Urinary bladder (tissue), 4 donors: ENCODE measurements around the gene NEK8. TPM values are rescaled to one million over a fixed set of nuclear protein-coding genes. Genes with fewer than 3 reads are reported as not detected.

ENCODE experiments used
- DNase-seq: peaks from one replicate; pipeline ENCODE4 v3.0.0-alpha.2; 2015; ENCODE audit errors: extremely low spot score
- H3K27ac ChIP-seq: one replicate; pipeline ENCODE4 v1.5.1; 2013; ENCODE audit warnings: low read depth, mild to moderate bottlenecking, moderate library complexity
- H3K36me3 ChIP-seq: one replicate; pipeline ENCODE4 v1.6.1; 2013; ENCODE audit warnings: mild to moderate bottlenecking, moderate library complexity; ENCODE audit not compliant: insufficient read depth
- H3K4me1 ChIP-seq: one replicate; pipeline ENCODE4 v1.6.1; 2013; ENCODE audit warnings: mild to moderate bottlenecking, moderate library complexity; ENCODE audit not compliant: insufficient read depth
- H3K4me3 ChIP-seq: one replicate; pipeline ENCODE4 v1.5.1; 2013; ENCODE audit warnings: low read depth, low read length
- WGBS: extraction: QIAGEN DNeasy Blood & Tissue Kit; methylation state at CpG from one replicate; pipeline ENCODE4 v1.1.7; 2013; 5-methylcytosine and 5-hydroxymethylcytosine counted together
- polyA plus RNA-seq: library from polyadenylated mRNA; stranded (reverse); fragments of 200-250 nt; gene quantifications from one replicate; pipeline ENCODE4 v1.2.3, GENCODE V29; 2013
- total RNA-seq: library from RNA; depleted of rRNA; stranded (reverse); fragments of >200 nt; gene quantifications from one replicate; pipeline ENCODE4 v1.2.3, GENCODE V29; 2014
- donor health status: healthy with polysubstance abuse.
- donor health status: healthy.

The NEK8 gene
- total and polyA plus RNA-seq, 2 donors: 2.1 to 3.2 TPM

DNA sequence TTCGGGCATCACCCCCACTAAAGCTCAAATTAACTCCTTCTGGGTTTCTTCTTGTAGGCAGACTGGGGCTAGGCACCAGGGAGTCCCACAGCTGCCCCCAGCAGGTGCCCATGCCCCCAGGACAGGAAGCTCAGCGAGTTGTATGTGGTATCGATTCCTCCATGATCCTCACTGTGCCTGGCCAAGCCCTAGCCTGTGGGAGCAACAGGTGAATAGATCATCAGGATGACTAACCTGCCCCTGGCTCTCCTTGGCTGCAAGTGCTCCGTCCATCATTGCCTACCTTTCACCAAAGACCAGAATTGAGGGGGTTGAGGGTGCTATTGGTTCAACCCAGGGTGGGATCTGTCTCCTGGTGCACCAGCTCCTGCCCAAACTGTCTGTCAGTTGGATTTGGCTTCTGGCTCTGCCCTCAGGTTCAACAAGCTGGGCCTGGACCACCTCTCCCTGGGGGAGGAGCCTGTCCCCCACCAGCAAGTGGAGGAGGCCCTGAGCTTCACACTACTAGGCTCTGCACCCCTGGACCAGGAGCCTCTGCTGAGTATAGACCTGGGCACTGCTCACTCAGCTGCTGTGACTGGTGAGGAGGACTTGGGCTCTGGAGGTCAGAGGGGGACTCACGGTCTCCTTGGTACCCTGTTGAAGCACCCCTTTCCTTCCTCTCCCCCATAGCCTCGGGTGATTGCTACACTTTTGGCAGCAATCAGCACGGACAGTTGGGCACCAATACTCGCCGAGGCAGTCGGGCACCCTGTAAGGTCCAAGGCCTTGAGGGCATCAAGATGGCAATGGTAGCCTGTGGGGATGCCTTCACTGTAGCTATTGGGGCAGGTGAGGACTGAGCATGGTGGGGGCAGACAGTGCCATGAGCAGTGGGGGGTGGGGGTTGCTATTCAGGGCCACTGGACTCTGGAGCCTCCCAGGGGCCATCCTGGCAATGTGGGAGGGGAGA, 12.1 kb downstream of the NEK8 start:
- no peaks in the 10 kb centered on the region for H3K36me3 ChIP-seq
- H3K27ac ChIP-seq: no peak overlapping the region
- 86% methylated on average over 10 of the region's 10 CpGs for whole genome bisulfite sequencing
- H3K4me1 ChIP-seq: no peaks in the 10 kb centered on the region
- no peak overlapping the region for H3K4me3 ChIP-seq
- no peak for DNase-seq

DNA sequence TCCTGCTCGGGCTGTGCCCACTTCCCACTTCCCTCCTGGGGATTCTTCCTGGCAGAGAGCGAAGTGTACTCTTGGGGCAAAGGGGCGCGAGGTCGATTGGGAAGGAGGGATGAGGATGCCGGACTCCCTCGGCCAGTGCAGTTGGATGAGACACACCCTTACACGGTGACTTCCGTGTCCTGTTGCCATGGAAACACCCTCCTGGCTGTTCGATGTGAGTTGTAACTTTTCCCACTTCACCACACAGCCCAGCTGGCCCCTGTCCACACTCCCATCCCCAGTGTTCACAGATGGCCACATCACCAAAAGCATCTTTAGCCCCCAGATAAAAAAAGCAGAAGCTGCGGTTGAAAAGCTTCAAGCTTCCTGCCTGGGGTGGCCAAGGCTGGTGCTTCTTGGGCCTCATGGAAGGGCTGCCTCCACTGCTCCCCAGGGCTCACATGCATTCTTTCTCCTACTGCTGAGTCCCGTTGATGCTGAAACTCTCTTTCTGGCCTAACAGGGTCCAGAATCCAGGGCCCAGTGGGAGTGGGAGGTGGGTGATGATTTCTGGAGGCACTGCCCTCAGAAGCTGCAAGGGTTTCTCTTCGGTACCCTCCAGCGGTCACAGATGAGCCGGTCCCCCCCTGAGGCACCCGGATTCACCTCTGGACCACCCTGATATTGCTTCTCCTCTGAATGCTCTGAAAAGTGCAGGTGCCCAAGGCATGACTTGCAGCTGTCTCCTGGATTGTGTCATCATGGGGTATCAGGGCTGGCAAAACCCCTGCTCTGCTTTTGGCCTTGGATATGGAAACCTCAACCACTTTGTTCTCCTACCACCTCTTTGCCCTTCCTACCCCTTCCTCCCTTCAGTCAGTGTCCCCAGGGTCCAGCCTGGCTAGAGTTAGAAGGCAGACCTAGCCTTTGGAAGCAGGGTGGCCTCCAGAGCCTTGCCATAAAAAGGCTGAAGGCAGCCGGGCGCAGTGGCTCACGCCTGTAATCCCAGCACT, 13.1 kb downstream of the NEK8 start:
- H3K27ac ChIP-seq: no peak overlapping the region
- WGBS: 68% methylated on average over 19 of the region's 19 CpGs
- no peak for DNase-seq
- no peaks in the 10 kb centered on the region for H3K36me3 ChIP-seq
- no peaks in the 10 kb centered on the region for H3K4me1 ChIP-seq
- no peak overlapping the region for H3K4me3 ChIP-seq

DNA sequence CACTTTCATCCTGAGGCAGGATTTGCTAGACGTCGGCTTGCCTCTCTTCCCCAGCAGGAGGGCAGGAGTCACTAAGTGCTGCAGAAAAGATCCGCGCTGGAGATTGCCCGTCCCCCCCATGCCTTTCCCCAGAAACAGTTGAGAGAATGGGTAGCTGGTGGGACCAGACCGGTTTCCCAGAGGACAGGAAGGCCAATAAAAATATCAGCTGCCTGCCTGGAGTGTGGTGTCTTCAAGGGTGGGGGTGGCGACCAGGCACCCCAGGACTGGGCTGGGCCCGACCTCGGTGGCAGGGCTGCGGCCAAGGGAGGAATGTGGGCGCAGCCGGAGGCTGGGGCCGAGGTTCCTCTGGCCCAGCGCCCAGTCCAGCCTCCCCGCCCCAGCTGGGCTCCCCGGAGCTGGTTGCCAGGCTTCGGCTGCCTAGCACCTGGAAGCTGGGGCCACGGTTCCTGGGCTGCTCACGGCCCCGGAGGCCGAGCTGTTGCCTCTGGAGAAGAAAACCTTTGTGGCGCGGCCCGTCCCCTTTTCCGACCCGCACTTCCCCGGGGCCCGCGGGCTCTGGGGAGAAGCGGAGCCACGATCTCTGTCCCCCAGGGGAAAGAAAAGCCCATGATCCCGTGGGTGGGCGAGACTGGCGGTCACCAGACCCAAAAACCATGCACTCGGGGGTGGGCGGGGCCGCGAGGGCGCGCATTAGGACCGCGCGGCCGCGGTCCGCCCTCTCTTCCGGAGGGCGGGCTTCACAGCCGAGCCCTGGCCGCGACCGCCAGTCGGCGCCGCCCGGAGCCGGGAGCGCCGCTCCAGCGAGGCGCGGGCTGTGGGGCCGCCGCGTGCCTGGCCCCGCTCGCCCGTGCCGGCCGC, 14.9 kb downstream of the NEK8 start, which contains the start of gene TRAF4:
Gene TRAF4 (plus strand): TSS at position 769 of the 861 bp plus-strand sequence. CDS start 102 bp downstream, outside the sequence.
- Histone ChIP-seq H3K36me3 (no peaks in the 10 kb centered on the region), H3K27ac (peak within 1 kb of the TSS; percentile 93), H3K4me1 (no peaks in the 10 kb centered on the region), H3K4me3 (peak within 1 kb of the TSS; percentile 70)
- no peak for DNase-seq
- WGBS: under 1% methylated on average over 70 of the region's 70 CpGs

DNA sequence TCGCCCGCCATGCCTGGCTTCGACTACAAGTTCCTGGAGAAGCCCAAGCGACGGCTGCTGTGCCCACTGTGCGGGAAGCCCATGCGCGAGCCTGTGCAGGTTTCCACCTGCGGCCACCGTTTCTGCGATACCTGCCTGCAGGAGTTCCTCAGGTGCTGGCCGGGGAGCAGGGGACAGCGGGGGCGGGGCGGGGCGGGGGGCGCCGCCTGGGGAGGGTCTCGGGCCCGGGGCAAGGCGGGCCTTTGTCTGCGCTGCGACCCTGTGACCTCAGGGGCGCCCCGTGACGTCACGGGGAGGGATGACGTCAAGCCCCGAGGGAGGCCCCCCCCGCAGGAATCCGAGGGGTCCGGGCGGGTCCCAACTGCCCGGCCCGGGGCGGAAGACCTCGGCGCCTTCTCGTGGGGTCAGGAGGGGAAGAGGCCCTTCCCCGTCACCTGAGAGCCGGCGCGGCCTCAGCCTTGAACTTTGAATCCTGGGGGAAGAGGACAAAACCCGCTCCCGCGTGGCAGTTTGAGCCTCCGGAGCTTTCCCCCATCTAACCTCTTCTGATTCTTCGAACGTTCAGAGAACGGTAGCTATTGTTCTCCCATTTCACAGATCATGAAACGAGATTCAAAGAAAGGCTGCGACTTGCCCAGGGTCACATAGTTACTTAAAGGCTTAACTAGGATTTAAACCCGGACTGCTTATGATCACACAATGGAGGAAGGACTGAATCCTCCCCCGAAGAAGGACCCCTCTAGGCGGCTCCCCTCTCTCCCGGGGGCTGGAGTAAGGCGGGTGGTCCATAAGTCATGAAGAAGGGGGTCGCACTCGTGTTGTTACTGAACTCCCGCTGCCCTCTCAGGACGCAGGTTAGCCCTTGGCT, 15.8 kb downstream of the NEK8 start:
- DNase-seq: no peak
- Histone ChIP-seq H3K4me3 (peak overlapping the region; percentile 70), H3K4me1 (no peaks in the 10 kb centered on the region), H3K27ac (peak overlapping the region; percentile 93), H3K36me3 (no peaks in the 10 kb centered on the region)
- WGBS: 1% methylated on average over 61 of the region's 61 CpGs

DNA sequence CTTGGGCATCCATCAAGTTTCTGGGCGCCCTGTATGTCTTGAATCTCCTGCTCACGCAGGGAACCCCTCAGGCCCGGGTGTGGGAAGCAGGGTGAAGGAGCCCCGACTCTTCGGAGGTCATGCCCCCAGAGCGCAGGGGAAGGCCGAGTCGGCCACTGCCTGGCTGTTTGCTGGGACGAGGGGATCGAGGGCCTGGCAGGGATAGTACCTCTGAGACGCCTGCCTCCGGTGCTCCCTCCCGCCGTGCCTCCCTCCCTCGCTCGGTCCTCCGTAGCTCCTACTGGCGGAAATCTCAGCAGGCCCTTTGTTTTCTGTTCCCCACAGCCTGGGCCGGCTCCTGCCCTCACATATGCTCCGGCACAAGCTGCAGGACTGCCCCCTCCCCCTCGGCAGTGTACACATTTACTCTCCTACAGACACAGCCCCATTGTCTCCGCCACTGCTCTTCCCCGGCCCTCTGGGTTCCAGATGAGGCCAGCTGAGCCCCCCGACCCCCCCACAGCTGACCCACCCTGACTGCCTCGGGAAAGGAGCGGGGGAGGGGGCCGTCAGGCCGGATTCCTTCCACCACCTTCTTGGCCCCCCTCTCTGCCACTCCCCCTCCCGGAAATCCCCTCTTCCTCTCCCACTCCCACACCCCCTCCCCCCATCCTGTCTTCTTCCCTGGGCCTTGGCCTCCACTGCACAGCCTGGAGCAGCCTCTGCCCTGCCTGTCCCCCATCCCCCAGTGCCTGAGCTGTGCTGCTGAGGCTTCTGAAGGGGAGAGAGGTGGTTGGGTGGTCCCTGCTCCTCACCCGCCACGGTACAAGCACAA, 16.6 kb downstream of the NEK8 start:
- H3K27ac ChIP-seq: peak overlapping the region; percentile 91
- DNase-seq: no peak
- H3K4me1 ChIP-seq: no peaks in the 10 kb centered on the region
- peak overlapping the region; percentile 70 for H3K4me3 ChIP-seq
- WGBS: 8% methylated on average over 31 of the region's 31 CpGs
- no peaks in the 10 kb centered on the region for H3K36me3 ChIP-seq

DNA sequence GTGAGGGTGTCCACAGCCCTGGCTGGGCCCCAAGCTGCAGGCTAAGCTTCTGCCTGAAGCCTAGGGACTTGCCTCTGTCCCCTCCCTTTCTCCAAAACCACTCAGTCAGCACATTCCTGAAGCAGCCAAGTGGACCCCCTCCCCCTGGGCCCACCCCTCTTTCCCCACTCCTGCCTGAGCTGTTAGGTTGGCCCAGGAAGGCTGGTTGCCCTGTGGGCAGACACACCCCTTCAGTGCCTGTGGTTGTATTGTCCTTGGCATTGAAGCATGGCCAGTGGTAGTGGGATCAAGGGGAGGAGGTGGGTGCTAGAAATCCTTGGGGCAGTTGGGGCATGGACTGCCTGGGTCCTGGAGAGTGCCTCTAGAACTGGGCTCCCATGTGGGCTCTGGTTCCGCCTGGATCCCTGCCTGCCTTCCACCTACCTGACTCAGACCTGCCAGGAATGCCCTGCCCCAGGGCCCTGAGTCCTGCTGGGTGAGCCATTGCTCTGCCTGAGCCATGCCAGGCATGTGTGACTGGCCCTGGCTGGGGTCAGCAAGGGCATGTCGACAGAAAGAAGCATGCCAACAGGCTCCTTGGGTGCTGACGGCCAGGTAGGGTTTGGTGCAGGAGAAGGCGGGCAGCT, 17.3 kb downstream of the NEK8 start:
- Histone ChIP-seq H3K4me1 (no peaks in the 10 kb centered on the region), H3K4me3 (peak overlapping the region; percentile 70), H3K36me3 (no peaks in the 10 kb centered on the region), H3K27ac (peak overlapping the region; percentile 91)
- 67% methylated on average over 4 of the region's 4 CpGs for WGBS
- no peak for DNase-seq

DNA sequence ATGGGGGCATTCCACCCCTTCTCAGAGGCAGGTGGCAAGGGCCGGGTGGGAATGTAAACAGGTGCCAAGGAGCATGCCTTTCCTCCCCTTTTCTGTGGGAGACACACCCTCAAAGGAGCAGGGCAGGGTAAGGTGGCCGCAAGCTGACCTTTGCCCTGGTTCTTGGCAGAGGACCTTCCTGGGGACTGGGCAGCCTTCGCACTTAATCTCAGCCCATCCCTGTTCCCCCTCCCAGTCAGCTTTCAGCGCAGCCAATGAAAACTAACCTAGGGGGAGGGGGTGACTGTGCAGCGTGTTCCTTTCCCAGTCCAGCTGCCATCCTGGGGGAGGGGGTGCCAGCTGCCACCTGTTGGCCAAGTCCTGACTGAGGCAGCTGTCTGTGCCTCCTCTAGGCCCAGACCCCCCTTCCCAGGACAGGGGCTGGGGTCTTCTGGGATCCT, 18.0 kb downstream of the NEK8 start:
- peak overlapping the region; percentile 57 for H3K27ac ChIP-seq
- no peaks in the 10 kb centered on the region for H3K4me1 ChIP-seq
- DNase-seq: no peak
- H3K36me3 ChIP-seq: no peaks in the 10 kb centered on the region
- WGBS: 61% methylated on average over 5 of the region's 5 CpGs
- no peak overlapping the region for H3K4me3 ChIP-seq

DNA sequence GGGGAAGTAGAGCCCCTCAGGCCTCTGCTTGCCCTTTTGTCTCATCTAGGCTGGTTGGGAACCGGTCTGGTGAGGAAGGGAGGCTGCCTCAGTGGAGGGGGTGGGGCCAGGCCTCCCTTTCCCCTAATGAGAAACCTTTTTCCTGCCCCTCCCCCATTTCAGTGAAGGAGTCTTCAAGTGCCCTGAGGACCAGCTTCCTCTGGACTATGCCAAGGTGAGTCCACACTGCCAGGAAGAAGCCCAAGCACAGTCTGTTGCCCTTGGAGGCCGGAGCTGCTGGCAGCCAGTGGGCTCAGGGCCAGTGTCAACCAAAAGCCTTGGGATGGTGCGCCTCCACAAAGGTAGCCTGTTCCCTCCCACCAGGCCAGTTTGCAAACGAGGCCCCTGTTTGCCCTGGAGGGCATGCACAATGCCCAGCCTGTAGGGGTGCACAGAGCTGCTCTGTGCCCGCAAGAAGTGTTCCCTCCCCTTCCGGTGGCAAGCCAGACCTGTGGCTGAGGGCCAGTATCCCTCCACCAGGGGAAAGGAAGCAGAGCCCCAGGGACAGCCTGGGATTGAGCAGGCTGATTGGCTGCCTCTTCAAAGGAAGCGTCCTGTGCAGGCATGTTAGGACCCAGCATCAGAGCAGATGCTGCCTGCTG, 18.6 kb downstream of the NEK8 start:
- Histone ChIP-seq H3K36me3 (no peaks in the 10 kb centered on the region), H3K4me1 (no peaks in the 10 kb centered on the region), H3K4me3 (no peak overlapping the region), H3K27ac (peak overlapping the region; percentile 57)
- 71% methylated on average over 7 of the region's 7 CpGs for WGBS
- no peak for DNase-seq

DNA sequence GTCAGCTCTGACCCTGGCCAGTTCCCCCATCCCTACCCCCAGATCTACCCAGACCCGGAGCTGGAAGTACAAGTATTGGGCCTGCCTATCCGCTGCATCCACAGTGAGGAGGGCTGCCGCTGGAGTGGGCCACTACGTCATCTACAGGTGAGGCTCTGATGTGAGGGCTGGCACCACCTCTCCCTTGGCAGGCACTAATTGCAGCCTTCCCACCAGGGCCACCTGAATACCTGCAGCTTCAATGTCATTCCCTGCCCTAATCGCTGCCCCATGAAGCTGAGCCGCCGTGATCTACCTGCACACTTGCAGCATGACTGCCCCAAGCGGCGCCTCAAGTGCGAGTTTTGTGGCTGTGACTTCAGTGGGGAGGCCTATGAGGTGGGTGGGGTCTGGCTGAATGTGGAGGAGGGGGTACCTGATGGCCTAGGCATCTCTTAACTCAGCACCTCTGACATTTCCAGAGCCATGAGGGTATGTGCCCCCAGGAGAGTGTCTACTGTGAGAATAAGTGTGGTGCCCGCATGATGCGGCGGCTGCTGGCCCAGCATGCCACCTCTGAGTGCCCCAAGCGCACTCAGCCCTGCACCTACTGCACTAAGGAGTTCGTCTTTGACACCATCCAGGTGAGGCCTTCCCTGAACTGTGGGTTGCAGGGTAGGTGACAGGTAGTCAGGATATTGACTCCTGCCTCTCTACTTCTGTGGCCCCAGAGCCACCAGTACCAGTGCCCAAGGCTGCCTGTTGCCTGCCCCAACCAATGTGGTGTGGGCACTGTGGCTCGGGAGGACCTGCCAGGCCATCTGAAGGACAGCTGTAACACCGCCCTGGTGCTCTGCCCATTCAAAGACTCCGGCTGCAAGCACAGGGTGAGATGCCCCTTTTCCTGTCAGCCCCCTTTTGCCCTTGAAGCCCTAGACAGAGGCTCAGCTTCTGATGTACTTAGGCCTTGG, 19.5 kb downstream of the NEK8 start:
- Histone ChIP-seq H3K27ac (no peak overlapping the region), H3K36me3 (no peaks in the 10 kb centered on the region), H3K4me3 (no peak overlapping the region), H3K4me1 (no peaks in the 10 kb centered on the region)
- WGBS: 89% methylated on average over 18 of the region's 18 CpGs
- no peak for DNase-seq

DNA sequence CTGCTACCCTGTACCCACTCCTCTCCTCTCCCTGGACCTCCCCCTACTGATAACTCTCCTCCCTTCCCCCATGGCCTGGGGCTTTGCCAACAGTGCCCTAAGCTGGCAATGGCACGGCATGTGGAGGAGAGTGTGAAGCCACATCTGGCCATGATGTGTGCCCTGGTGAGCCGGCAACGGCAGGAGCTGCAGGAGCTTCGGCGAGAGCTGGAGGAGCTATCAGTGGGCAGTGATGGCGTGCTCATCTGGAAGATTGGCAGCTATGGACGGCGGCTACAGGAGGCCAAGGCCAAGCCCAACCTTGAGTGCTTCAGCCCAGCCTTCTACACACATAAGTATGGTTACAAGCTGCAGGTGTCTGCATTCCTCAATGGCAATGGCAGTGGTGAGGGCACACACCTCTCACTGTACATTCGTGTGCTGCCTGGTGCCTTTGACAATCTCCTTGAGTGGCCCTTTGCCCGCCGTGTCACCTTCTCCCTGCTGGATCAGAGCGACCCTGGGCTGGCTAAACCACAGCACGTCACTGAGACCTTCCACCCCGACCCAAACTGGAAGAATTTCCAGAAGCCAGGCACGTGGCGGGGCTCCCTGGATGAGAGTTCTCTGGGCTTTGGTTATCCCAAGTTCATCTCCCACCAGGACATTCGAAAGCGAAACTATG, 20.4 kb downstream of the NEK8 start:
- no peaks in the 10 kb centered on the region for H3K4me1 ChIP-seq
- 72% methylated on average over 18 of the region's 18 CpGs for WGBS
- H3K4me3 ChIP-seq: no peak overlapping the region
- H3K27ac ChIP-seq: no peak overlapping the region
- no peaks in the 10 kb centered on the region for H3K36me3 ChIP-seq
- DNase-seq: no peak
